22Rv1 (cell line): ENCODE measurements around the gene WDR83.
A peak's percentile ranks its signal among the peaks of the same experiment; 100 is the strongest.
"Not testable (repeated sequence)": the region's sequence is repeated elsewhere in the genome, so short reads cannot be mapped to it uniquely, and the experiment has no call there.

ENCODE experiments used
- H3K27ac ChIP-seq: fragments of 450-650 bp; 2 replicates; pipeline ENCODE4 v1.5.1; 2017
- ZFX ChIP-seq: fragments of 450-650 bp; IDR thresholded peaks from 2 replicates; pipeline ENCODE4 v1.6.1; 2017; ENCODE audit warnings: antibody characterized with exemption, borderline replicate concordance
- TF ChIP-seq, protein P1 (sequence below): fragments of 450-650 bp; IDR thresholded peaks from 2 replicates; pipeline ENCODE4 v1.5.1; 2017; ENCODE audit warnings: mild to moderate bottlenecking

Gene WDR83

DNA sequence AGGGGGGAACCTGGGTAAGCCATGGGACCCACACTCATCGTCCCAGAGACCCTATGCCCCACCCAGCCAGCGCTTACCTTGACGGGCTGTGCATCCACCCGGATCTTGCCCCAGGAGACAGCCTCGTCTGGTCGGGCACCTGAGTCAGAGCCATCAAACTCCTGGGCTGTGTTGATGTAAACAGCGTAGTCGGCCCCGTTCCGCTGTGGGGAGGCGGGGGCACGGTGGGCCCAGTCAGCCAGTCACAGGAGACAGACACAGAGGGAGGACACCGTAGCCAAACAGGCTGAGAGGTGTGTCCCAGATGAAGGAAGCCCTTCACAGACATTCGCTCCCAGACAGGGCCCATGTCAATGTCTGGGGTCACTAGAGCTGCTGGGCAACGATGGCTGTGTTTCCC, 9.3 kb downstream of the WDR83 start:
- H3K27ac ChIP-seq = peak overlapping the region; percentile 25; the same call in 1 of the 2 replicates
- TF ChIP-seq, protein P1, sequence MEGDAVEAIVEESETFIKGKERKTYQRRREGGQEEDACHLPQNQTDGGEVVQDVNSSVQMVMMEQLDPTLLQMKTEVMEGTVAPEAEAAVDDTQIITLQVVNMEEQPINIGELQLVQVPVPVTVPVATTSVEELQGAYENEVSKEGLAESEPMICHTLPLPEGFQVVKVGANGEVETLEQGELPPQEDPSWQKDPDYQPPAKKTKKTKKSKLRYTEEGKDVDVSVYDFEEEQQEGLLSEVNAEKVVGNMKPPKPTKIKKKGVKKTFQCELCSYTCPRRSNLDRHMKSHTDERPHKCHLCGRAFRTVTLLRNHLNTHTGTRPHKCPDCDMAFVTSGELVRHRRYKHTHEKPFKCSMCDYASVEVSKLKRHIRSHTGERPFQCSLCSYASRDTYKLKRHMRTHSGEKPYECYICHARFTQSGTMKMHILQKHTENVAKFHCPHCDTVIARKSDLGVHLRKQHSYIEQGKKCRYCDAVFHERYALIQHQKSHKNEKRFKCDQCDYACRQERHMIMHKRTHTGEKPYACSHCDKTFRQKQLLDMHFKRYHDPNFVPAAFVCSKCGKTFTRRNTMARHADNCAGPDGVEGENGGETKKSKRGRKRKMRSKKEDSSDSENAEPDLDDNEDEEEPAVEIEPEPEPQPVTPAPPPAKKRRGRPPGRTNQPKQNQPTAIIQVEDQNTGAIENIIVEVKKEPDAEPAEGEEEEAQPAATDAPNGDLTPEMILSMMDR = no peak

DNA sequence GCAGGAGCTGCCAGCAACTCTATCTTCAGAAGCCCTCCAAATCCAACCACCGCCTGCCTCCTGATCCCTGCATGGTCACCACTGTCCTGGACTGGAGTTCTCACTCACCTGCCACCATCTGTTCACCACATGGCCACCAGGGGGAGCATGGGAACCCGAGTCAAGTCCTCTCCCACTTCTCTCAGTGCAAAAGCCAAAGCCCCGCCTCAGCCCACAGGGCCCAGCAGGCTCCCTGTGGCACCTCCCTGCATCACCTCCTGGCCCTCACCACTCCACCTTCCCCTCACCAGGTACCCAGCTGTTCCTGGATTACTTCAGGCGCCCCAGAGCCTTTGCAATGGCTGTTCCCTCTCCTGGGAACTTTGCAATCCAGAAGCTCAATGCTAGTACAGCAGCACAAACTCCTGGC, 9.8 kb downstream of the WDR83 start:
- H3K27ac ChIP-seq = peak overlapping the region; percentile 25; the same call in 1 of the 2 replicates
- TF ChIP-seq, protein P1 = peak; percentile 92
- no peak for TF ChIP-seq ZFX

DNA sequence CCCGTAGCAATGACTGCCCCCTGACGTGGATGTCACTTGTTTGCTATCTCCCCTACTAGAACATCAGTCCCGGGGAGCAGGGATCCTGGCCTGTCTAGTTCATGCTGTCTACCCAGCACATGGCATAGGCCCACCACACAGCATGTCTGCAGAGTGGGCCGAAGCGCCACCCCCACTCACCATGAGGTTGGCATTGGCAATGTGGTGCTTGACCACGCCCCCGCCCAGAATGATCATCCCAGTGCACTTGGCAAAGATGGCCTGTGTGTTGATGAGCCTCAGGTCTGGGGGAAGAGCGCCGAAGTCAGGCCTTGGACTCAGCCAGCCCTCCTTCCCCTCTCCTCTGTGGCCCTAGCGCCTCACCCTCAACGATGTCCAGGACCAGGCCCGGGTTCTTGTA, 10.3 kb downstream of the WDR83 start:
- TF ChIP-seq, protein P1 = no peak
- no peak for TF ChIP-seq ZFX
- peak overlapping the region; percentile 25; the same call in 1 of the 2 replicates for H3K27ac ChIP-seq

DNA sequence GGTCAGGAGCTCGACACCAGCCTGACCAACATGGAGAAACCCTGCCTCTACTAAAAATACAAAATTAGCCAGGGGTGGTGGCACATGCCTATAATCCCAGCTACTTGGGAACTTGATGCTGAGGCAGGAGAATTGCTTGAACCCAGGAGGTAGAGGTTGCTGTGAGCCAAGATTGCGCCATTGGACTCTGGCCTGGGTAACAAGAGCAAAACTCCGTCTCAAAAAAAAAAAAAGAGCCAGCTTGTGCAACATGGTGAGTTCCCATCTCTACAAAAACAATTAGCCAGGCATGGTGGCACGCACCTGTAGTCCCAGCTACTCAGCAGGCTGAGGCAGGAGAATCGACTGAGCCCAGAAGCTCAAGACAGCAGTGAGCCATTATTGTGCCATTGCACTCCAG, 11.4 kb downstream of the WDR83 start:
- not testable (repeated sequence) for H3K27ac ChIP-seq

DNA sequence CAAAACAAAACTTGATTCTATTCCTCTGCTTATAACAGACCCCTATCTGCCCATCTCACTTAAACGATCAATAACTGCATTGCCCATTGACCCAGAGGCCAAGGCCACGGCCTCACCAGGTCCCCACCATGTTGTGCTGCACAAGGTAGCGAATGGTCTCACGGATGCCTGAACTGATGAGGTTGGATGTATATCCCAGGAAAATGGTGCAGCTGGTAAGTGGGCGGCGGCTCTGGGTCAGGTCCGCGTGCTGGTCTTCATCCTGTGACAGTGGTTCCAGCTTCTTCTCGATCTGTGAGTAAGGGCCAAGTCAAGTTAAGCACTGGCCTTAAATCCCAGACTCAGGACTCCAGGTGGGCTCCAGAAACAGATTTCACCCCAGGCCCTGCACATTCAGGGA, 13.4 kb downstream of the WDR83 start:
- peak overlapping the region; percentile 99 for H3K27ac ChIP-seq
- TF ChIP-seq, protein P1 = no peak
- TF ChIP-seq ZFX = no peak

DNA sequence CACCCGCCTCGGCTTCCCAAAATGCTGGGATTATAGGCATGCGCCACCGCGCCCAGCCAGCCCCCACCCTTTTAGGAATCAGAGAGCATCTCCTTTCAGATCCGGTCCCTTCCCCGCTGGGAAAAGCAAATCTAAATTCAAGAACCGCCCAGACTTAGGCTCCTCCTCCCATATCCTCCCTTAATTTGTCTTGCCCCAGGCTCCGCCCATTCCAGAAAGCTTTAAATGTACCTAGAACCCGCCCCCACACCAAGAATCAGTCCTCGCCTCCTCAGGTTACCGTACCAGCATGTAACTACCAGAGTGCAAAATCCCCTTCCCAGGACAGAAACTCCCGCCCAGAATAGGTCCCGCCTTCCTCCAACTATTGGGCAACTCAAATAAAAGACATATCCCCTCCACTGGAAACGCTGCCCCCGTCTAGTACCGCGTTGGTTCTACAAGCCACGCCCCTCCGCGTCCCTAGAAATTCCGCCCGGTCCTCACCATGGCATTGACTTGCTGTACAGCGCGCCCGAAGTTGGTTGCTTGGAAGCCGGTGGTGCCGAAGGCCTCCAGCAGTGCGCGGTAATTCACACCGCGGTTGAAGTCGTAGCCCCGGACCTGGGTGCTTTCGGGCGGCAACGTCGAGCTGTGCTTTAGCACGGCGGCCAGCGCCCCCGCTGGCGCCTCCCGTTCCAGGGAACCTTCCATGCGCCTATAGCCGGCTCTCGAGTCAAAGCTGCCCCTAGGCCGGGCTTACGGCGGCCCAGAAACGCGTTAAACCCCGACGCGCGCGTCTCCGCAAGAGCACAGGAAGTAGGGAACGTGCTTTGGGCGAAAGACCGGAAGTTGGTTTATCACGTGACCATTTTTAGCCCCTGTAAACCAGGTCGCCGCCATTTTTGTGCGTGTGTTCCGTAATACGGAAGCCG, 14.7 kb downstream of the WDR83 start, which contains the start of gene DHPS:
Gene DHPS, minus strand, starts transcription at position 807 of the 914 bp plus-strand sequence. Its CDS starts 114 bp downstream, at position 693.
- peak within 1 kb of the TSS; percentile 99 for H3K27ac ChIP-seq
- no peak for TF ChIP-seq ZFX
- TF ChIP-seq, protein P1 = no peak

DNA sequence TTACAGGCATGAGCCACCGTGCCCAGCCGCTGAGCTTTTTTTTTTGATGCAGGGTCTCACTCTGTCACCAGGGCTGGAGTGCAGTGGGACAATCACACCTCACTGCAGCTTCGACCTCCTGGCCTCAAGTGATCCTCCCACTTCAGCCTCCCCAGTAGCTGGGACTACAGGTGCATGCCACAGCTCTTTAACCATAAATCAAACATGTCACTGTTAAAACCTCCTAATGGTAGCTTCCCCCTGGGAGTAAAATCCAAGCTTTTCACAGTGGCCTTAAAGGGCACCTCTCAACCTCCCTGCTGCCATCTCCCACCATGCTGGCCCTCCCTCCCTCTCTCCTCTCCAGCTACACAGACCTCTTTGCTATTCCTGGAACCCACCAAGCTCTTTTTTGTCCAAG, 19.2 kb downstream of the WDR83 start:
- TF ChIP-seq ZFX = no peak
- TF ChIP-seq, protein P1 = no peak
- H3K27ac ChIP-seq = no peak overlapping the region
